SK-N-MC (cell line): ENCODE results near the gene NUBPL.

Experiments
- EZH2 ChIP-seq: fragments of 200-600 bp; sonication (generic); IDR thresholded peaks from one replicate; pipeline ENCODE4 v1.6.1; 2017; ENCODE audit warnings: antibody characterized with exemption
- POLR2AphosphoS5 ChIP-seq: IDR thresholded peaks from 2 replicates; pipeline ENCODE4 v1.6.1; 2012; ENCODE audit warnings: mild to moderate bottlenecking, low read depth, low read length, borderline replicate concordance

GRCh38 chr14:31787377-31787776, 226.2 kb downstream of the NUBPL start:
- TF ChIP-seq POLR2AphosphoS5 (no peak), EZH2 (no peak)
